Stomach (tissue), 9 donors: ENCODE results near the gene ARRDC2. TPM values are rescaled to one million over a fixed set of nuclear protein-coding genes. Genes with fewer than 3 reads are reported as not detected.

Experiments
- DNase-seq, 2 donors: peaks; one replicate each; pipeline versions ENCODE4 v3.0.0 to v3.0.0-alpha.2; 2013 to 2019
- H3K27ac ChIP-seq, 5 donors: fragments of 200-600 bp in 4 of 5; sonication (generic) in 4 of 5; one replicate each; pipeline ENCODE4 v1.5.1; 2013 to 2019; ENCODE audit warnings: mild to moderate bottlenecking in 1 of 5, moderate library complexity in 1 of 5
- H3K27me3 ChIP-seq, 3 donors: fragments of 200-600 bp; sonication (generic); one replicate each; pipeline ENCODE4 v1.5.1; 2017 to 2019; ENCODE audit warnings: mixed run types in 1 of 3
- H3K36me3 ChIP-seq, 4 donors: fragments of 200-600 bp; sonication (generic); 1 replicate in 3 of 4; 2 replicates in 1 of 4; pipeline ENCODE4 v1.5.1; 2016 to 2019
- H3K4me1 ChIP-seq, 4 donors: fragments of 200-600 bp; sonication (generic); one replicate each; pipeline ENCODE4 v1.5.1; 2016 to 2019
- H3K4me3 ChIP-seq, 4 donors: fragments of 200-600 bp; sonication (generic) in 3 of 4; one replicate each; pipeline ENCODE4 v1.5.1; 2016 to 2019; ENCODE audit warnings: mild to moderate bottlenecking in 1 of 4
- H3K9me3 ChIP-seq, 4 donors: fragments of 200-600 bp; sonication (generic); one replicate each; pipeline ENCODE4 v1.5.1; 2016 to 2019
- EP300 ChIP-seq: sonication (generic); formaldehyde crosslinking; IDR thresholded peaks from one replicate; pipeline ENCODE4 v1.6.1; 2017; ENCODE audit warnings: antibody characterized with exemption
- POLR2A ChIP-seq, 4 donors: fragments of 450-650 bp; IDR thresholded peaks; one replicate each; pipeline ENCODE4 v1.6.1; 2016; ENCODE audit warnings: antibody characterized with exemption in 4 of 4, control low read depth in 2 of 4, mild to moderate bottlenecking in 1 of 4, moderate library complexity in 1 of 4
- POLR2AphosphoS5 ChIP-seq, 3 donors: sonication (generic); formaldehyde crosslinking; IDR thresholded peaks; one replicate each; pipeline ENCODE4 v1.6.1; 2016; ENCODE audit warnings: antibody characterized with exemption in 3 of 3
- WGBS, 5 donors: extraction: QIAGEN DNeasy Blood & Tissue Kit in 3 of 5; methylation state at CpG; one replicate each; pipeline versions ENCODE4 v1.1.5 to v1.1.7; 2013 to 2018; 5-methylcytosine and 5-hydroxymethylcytosine counted together
- intact Hi-C: fragments of 100-400 bp; cut with DNase I; formaldehyde crosslinking; loops from one replicate; pipeline ENCODE4 v1.15.1; 2023; ENCODE audit warnings: low total_unique reads
- polyA plus RNA-seq, 3 donors: library from polyadenylated mRNA; stranded (reverse); fragments of 200-250 nt; gene quantifications; one replicate each; pipeline ENCODE4 v1.2.3, GENCODE V29; 2013
- total RNA-seq, 5 donors: library from RNA; depleted of rRNA; stranded (reverse); fragments of >200 nt; gene quantifications; one replicate each; pipeline versions ENCODE4 v1.1.0 to v1.2.3, GENCODE V29; 2014 to 2016
- TF ChIP-seq, protein P1 (sequence below), 7 experiments: fragments of 450-650 bp in 4 of 7; fragments of 200-600 bp in 3 of 7; sonication (generic) in 3 of 7; IDR thresholded peaks; one replicate each; pipeline ENCODE4 v1.5.1; 2016 to 2019; ENCODE audit warnings: antibody characterized with exemption in 7 of 7, control low read depth in 2 of 7, mild to moderate bottlenecking in 1 of 7
- donor health status: healthy with polysubstance abuse.
- donor health status: Bipolar disorder and iron deficiency.
- donor health status: healthy.

The ARRDC2 gene
- total and polyA plus RNA-seq, 8 donors, result 19.8 to 130 (median 36.3) TPM

DNA sequence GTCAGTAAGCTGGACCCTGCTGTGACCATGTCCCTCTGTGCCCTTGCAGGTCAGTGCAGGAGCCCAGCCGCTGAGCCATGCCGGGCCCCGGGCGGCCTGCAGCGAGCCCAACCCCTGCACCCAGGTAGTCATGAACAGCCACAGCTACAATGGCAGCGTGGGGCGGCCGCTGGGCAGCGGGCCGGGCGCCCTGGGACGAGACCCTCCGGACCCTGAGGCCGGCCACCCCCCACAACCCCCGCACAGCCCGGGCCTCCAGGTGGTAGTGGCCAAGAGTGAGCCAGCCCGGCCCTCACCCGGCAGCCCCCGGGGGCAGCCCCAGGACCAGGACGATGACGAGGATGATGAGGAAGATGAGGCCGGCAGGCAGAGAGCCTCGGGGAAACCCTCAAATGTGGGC, 34.2 kb upstream of the ARRDC2 start:
- intact Hi-C loops, result no loop called here
- Histone ChIP-seq H3K27ac (no peak overlapping the region), H3K4me3 (no peak overlapping the region), H3K27me3 (peaks cover 0 to 17% (median 0%) of the 10 kb centered on the region in 3 donors), H3K9me3 (no peaks in the 10 kb centered on the region), H3K36me3 (no peaks in the 10 kb centered on the region), H3K4me1 (no peaks in the 10 kb centered on the region)
- WGBS, 5 donors, result 87 to 96% (median 93%) methylated on average over 13 to 23 of the region's 23 CpGs
- TF ChIP-seq POLR2AphosphoS5 (IDR thresholded peaks at IDR 0.05), result no peak
- DNase-seq, result no peak

DNA sequence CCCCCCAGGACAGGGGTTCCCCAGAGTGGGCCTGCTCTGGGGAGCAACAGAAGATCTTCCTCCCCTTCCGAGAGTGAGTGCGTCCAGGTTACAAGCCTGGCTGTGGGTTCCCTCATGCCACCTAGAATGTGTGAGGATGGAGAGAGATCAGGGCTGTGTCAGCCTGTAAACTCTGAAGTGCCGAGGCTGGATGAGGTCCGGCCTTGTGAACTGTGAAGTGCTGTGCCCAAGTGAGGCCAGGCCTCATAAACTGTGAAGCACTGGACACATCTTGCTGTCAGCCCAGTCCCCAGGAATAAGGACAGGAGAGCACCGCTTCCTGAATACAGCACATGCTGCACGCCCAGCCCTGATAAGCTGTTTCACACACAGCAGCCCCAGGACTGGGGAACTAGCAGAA, 33.4 kb upstream of the ARRDC2 start:
- Histone ChIP-seq H3K27me3 (peaks cover 0 to 10% (median 0%) of the 10 kb centered on the region in 3 donors), H3K9me3 (no peaks in the 10 kb centered on the region), H3K36me3 (no peaks in the 10 kb centered on the region), H3K27ac (no peak overlapping the region), H3K4me1 (no peaks in the 10 kb centered on the region), H3K4me3 (no peak overlapping the region)
- intact Hi-C loops, result no loop called here
- TF ChIP-seq EP300 (no peak), POLR2A (IDR thresholded peaks at IDR 0.05) (no peak), POLR2AphosphoS5 (IDR thresholded peaks at IDR 0.05) (no peak)
- TF ChIP-seq, protein P1, sequence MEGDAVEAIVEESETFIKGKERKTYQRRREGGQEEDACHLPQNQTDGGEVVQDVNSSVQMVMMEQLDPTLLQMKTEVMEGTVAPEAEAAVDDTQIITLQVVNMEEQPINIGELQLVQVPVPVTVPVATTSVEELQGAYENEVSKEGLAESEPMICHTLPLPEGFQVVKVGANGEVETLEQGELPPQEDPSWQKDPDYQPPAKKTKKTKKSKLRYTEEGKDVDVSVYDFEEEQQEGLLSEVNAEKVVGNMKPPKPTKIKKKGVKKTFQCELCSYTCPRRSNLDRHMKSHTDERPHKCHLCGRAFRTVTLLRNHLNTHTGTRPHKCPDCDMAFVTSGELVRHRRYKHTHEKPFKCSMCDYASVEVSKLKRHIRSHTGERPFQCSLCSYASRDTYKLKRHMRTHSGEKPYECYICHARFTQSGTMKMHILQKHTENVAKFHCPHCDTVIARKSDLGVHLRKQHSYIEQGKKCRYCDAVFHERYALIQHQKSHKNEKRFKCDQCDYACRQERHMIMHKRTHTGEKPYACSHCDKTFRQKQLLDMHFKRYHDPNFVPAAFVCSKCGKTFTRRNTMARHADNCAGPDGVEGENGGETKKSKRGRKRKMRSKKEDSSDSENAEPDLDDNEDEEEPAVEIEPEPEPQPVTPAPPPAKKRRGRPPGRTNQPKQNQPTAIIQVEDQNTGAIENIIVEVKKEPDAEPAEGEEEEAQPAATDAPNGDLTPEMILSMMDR (IDR thresholded peaks at IDR 0.05), result no peak
- 76 to 90% (median 83%) methylated on average over 5 to 6 of the region's 6 CpGs for WGBS, 5 donors
- DNase-seq, result no peak

DNA sequence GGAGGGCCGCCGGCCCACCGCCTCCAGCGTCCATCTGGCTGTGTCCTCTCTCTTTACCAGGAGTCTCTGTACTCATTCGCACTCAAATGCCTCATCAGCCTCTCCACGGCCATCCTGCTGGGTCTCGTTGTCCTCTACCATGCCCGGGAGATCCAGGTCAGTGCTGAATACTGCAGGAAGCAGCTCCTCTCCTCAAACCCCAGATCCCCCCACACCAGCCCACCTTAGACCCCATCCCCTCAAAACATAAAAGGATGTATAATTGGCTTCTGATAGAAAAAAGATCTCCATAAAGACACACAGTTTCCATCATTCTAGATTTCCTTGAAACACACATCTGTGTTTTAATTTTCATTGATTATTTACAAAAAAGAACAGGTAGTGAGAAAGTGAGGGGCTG, 32.9 kb upstream of the ARRDC2 start:
- intact Hi-C loops, result no loop called here
- DNase-seq, result no peak
- Histone ChIP-seq H3K27ac (no peak overlapping the region), H3K4me1 (no peaks in the 10 kb centered on the region), H3K36me3 (no peaks in the 10 kb centered on the region), H3K27me3 (peaks cover 0 to 6% (median 0%) of the 10 kb centered on the region in 3 donors), H3K4me3 (no peak overlapping the region), H3K9me3 (no peaks in the 10 kb centered on the region)
- TF ChIP-seq POLR2A (IDR thresholded peaks at IDR 0.05) (no peak), EP300 (no peak), POLR2AphosphoS5 (IDR thresholded peaks at IDR 0.05) (no peak)
- TF ChIP-seq, protein P1 (IDR thresholded peaks at IDR 0.05), result no peak
- WGBS, 5 donors, result 84 to 91% (median 87%) methylated on average over 8 of the region's 8 CpGs

DNA sequence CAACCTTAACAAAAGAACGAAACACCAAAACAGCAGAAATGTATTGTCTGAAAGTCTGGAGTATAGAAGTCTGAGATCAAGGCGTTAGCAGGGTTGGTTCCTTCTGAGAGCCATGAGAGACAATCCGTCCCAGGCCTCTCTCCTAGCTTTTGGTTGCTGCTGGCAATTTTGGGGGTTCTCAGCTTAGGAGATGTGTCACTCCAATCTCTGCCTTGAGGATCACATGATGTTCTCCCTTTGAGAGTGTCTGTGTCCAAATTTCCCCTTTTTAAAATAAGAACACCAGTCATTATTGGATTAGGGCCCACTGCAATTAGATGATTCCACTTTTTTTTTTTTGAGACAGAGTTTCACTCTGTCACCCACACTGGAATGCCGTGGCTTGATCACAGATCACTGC, 30.9 kb upstream of the ARRDC2 start:
- Histone ChIP-seq H3K36me3 (no peaks in the 10 kb centered on the region), H3K9me3 (no peaks in the 10 kb centered on the region), H3K4me1 (no peaks in the 10 kb centered on the region), H3K27me3 (peaks cover 0 to 13% (median 0%) of the 10 kb centered on the region in 3 donors), H3K27ac (no peak overlapping the region), H3K4me3 (no peak overlapping the region)
- no peak for DNase-seq
- 75 to 88% (median 84%) methylated on average over 4 of the region's 4 CpGs for WGBS, 5 donors
- TF ChIP-seq EP300 (no peak), POLR2AphosphoS5 (IDR thresholded peaks at IDR 0.05) (no peak), POLR2A (IDR thresholded peaks at IDR 0.05) (no peak)
- TF ChIP-seq, protein P1 (IDR thresholded peaks at IDR 0.05), result no peak
- intact Hi-C loops, result no loop called here

GRCh38 chr19:17977488-17977887, 30.5 kb upstream of the ARRDC2 start:
- H3K27me3 ChIP-seq, result peaks cover 0 to 17% (median 0%) of the 10 kb centered on the region in 3 donors
- TF ChIP-seq POLR2A (IDR thresholded peaks at IDR 0.05) (no peak), EP300 (no peak), POLR2AphosphoS5 (IDR thresholded peaks at IDR 0.05) (no peak)
- TF ChIP-seq, protein P1 (IDR thresholded peaks at IDR 0.05), result no peak
- no peak overlapping the region for H3K4me3 ChIP-seq
- H3K4me1 ChIP-seq, result no peaks in the 10 kb centered on the region
- WGBS, 5 donors, result 62 to 70% (median 66%) methylated on average over 7 of the region's 7 CpGs
- H3K9me3 ChIP-seq, result no peaks in the 10 kb centered on the region
- intact Hi-C loops, result no loop called here
- DNase-seq, result no peak
- no peaks in the 10 kb centered on the region for H3K36me3 ChIP-seq
- no peak overlapping the region for H3K27ac ChIP-seq
